ENCODE results near the gene MBD4. TPM values are rescaled to one million over a fixed set of nuclear protein-coding genes. Genes with fewer than 3 reads are reported as not detected.

Gene MBD4
- polyA plus RNA-seq, 1 donor (not counting 4 experiments of a cell fraction or from before 2014, with no cell fraction given): 35.0 TPM

DNA sequence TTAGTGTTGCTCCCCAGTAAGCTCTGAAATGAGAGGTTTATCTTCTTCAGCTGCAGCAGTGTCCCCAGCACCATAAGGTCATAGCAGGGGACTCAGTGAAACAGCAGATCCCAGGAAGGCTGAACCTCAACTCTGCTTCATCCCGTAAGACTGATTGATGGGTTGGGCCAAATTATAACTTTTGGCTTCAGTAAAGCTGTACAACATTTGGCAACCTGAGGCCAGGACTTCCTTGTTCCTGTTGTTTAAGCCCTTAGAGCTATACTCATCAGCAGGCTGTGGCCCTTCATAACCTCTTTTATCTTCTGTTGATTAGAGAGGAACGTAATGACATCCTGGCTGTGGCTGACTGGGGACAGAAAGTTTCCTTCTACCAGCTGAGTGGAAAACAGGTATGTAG is 29.3 kb upstream of the MBD4 start:
- Histone ChIP-seq H3K9me3 (ENCODE audit: control insufficient read depth, low read depth, low read length) (no peaks in the 10 kb centered on the region), H3K4me1 (ENCODE audit: control insufficient read depth, extremely low read depth, insufficient read depth, low read length) (no peaks in the 10 kb centered on the region), H3K79me2 (ENCODE audit: control insufficient read depth, insufficient read depth, low read length) (no peaks in the 10 kb centered on the region), H3K36me3 (ENCODE audit: control insufficient read depth in 2 of 2, extremely low read depth in 1 of 2, insufficient read depth in 2 of 2, low read length in 2 of 2) (no peaks in the 10 kb centered on the region), H3K9me1 (ENCODE audit: control insufficient read depth, extremely low read depth, insufficient read depth, low read length) (peaks cover 2% of the 10 kb centered on the region), H3K4me3 (ENCODE audit: control insufficient read depth in 2 of 3, extremely low read depth in 1 of 3, insufficient read depth in 2 of 3, low read depth in 1 of 3, low read length in 3 of 3) (no peak overlapping the region), H3K9ac (ENCODE audit: control insufficient read depth, extremely low read depth, insufficient read depth, low read length) (no peak overlapping the region), H4K20me1 (ENCODE audit: control insufficient read depth, extremely low read depth, insufficient read depth, low read length) (no peaks in the 10 kb centered on the region), H3K27me3 (ENCODE audit: control insufficient read depth, extremely low read depth, insufficient read depth, low read length) (no peaks in the 10 kb centered on the region), H2AFZ (ENCODE audit: control insufficient read depth, low read length) (no peak overlapping the region), H3K27ac (ENCODE audit: control insufficient read depth, insufficient read depth, low read length) (no peak overlapping the region), H3K4me2 (ENCODE audit: control insufficient read depth, extremely low read depth, insufficient read depth, low read depth, low read length) (no peak overlapping the region)
- no peak for DNase-seq (ENCODE audit: low read depth, low spot score)
- TF ChIP-seq EZH2 (IDR thresholded peaks at IDR 0.05; ENCODE audit: low read length) (no peak), CTCF (optimal IDR thresholded peaks at IDR 0.05 in 1 of 3, IDR thresholded peaks at IDR 0.05 in 1 of 3, conservative IDR thresholded peaks at IDR 0.05 in 1 of 3; ENCODE audit: extremely low read depth in 1 of 3, insufficient read depth in 2 of 3, low read length in 3 of 3) (no peak)
- FAIRE-seq: no peak
- dilution Hi-C loops (cut with MboI; ENCODE audit: extremely low pct_ligation_motif_present, low sequenced_read_pairs): no loop called here

GRCh38 chr3:129467932-129468331 is 28.2 kb upstream of the MBD4 start:
- FAIRE-seq: no peak
- dilution Hi-C loops (cut with MboI; ENCODE audit: extremely low pct_ligation_motif_present, low sequenced_read_pairs): no loop called here
- H3K9ac ChIP-seq (ENCODE audit: control insufficient read depth, extremely low read depth, insufficient read depth, low read length): no peak overlapping the region

More at GRCh38 chr3:129467932-129468331, 28.2 kb upstream of the MBD4 start:
- Histone ChIP-seq H3K4me3 (ENCODE audit: control insufficient read depth in 2 of 3, extremely low read depth in 1 of 3, insufficient read depth in 2 of 3, low read depth in 1 of 3, low read length in 3 of 3) (no peak overlapping the region), H3K4me1 (ENCODE audit: control insufficient read depth, extremely low read depth, insufficient read depth, low read length) (no peaks in the 10 kb centered on the region), H3K79me2 (ENCODE audit: control insufficient read depth, insufficient read depth, low read length) (no peaks in the 10 kb centered on the region), H2AFZ (ENCODE audit: control insufficient read depth, low read length) (no peak overlapping the region), H3K27ac (ENCODE audit: control insufficient read depth, insufficient read depth, low read length) (no peak overlapping the region), H3K9me3 (ENCODE audit: control insufficient read depth, low read depth, low read length) (no peaks in the 10 kb centered on the region), H3K36me3 (ENCODE audit: control insufficient read depth in 2 of 2, extremely low read depth in 1 of 2, insufficient read depth in 2 of 2, low read length in 2 of 2) (no peaks in the 10 kb centered on the region), H4K20me1 (ENCODE audit: control insufficient read depth, extremely low read depth, insufficient read depth, low read length) (no peaks in the 10 kb centered on the region), H3K4me2 (ENCODE audit: control insufficient read depth, extremely low read depth, insufficient read depth, low read depth, low read length) (no peak overlapping the region), H3K9me1 (ENCODE audit: control insufficient read depth, extremely low read depth, insufficient read depth, low read length) (peaks cover 2% of the 10 kb centered on the region), H3K27me3 (ENCODE audit: control insufficient read depth, extremely low read depth, insufficient read depth, low read length) (no peaks in the 10 kb centered on the region)
- TF ChIP-seq CTCF (optimal IDR thresholded peaks at IDR 0.05 in 1 of 3, IDR thresholded peaks at IDR 0.05 in 1 of 3, conservative IDR thresholded peaks at IDR 0.05 in 1 of 3; ENCODE audit: extremely low read depth in 1 of 3, insufficient read depth in 2 of 3, low read length in 3 of 3): no peak
- no peak for DNase-seq (ENCODE audit: low read depth, low spot score)
